ENCODE results near the gene BAZ1B.
"Not testable (repeated sequence)": the region's sequence is repeated elsewhere in the genome, so short reads cannot be mapped to it uniquely, and the experiment has no call there.

Gene BAZ1B

DNA sequence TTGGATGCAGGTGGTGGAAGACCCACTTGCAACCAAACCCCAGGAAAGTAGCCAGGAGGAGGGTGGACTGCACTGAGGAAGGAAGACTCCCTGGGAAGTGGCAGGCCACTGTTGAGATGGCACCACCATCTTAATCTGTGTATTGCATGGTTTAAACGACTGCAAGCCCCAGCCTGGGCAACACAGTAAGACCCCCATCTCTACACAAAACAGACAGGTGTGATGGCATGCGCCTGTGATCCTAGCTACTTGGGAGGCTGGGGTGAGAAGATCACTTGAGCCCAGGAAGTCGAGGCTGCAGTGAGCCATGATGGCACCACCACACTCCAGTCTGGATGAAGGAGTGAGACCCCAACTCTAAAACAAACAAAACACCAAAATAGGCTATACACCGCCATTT, 45.0 kb upstream of the BAZ1B start:
- no peak for DNase-seq (ENCODE audit: low read depth)
- H3K4me3 ChIP-seq (ENCODE audit: control insufficient read depth, low read depth, low read length), result no peak overlapping the region
- TF ChIP-seq, protein P1, sequence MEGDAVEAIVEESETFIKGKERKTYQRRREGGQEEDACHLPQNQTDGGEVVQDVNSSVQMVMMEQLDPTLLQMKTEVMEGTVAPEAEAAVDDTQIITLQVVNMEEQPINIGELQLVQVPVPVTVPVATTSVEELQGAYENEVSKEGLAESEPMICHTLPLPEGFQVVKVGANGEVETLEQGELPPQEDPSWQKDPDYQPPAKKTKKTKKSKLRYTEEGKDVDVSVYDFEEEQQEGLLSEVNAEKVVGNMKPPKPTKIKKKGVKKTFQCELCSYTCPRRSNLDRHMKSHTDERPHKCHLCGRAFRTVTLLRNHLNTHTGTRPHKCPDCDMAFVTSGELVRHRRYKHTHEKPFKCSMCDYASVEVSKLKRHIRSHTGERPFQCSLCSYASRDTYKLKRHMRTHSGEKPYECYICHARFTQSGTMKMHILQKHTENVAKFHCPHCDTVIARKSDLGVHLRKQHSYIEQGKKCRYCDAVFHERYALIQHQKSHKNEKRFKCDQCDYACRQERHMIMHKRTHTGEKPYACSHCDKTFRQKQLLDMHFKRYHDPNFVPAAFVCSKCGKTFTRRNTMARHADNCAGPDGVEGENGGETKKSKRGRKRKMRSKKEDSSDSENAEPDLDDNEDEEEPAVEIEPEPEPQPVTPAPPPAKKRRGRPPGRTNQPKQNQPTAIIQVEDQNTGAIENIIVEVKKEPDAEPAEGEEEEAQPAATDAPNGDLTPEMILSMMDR (IDR thresholded peaks at IDR 0.05; ENCODE audit: control insufficient read depth, insufficient read depth, low read depth, low read length, missing control alignments), result no peak

DNA sequence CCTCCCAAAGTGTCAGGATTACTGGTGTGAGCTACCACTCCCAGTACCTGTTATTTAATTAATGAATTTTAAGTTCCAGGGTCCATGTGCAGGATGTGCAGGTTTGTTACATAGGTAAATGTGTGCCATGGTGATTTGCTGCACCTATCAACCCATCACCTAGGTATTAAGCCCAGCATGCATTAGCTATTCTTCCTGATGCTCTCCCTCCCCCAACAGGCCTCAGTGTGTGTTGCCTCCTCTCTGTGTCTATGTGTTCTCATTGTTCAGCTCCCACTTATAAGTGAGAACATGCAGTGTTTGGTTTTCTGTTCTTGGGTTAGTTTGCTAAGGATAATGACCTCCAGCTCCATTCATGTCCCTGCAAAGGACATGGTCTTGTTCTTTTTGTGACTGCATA, 44.3 kb upstream of the BAZ1B start:
- not testable (repeated sequence) for DNase-seq (ENCODE audit: low read depth); H3K4me3 ChIP-seq (ENCODE audit: control insufficient read depth, low read depth, low read length)

DNA sequence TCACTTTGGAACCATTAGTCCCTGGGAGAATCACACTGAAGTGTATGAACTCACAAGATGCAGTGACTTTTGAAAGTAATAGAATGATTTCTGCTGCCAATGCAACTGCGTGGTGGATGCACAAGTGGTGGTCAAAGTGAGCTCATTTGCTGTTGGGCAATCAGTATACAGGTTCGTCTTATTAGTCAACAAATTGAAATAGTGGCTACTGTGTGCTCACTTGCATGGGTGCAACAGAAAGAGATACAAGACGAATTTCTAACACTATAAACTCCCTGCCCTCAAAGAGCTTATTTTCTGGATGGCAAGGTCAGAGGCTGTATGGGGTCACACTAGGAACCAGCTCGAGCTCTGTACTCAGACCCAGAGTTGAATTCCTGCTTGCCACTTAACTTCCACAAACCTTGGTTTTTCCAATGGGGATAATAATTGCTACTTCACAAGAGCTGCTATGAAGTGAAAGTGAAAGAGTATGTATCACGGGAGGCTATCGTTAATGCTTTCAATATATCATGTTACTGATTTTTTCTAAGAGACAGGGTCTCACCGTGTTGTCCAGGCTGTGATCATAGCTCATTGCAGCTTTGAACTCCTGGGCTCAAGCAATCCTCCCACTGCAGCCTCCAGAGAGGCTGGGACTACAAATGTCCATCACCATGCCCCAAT, 43.7 kb upstream of the BAZ1B start:
- DNase-seq (ENCODE audit: low read depth), result no peak
- H3K4me3 ChIP-seq (ENCODE audit: control insufficient read depth, low read depth, low read length), result no peak overlapping the region
- TF ChIP-seq, protein P1 (IDR thresholded peaks at IDR 0.05; ENCODE audit: control insufficient read depth, insufficient read depth, low read depth, low read length, missing control alignments), result no peak

DNA sequence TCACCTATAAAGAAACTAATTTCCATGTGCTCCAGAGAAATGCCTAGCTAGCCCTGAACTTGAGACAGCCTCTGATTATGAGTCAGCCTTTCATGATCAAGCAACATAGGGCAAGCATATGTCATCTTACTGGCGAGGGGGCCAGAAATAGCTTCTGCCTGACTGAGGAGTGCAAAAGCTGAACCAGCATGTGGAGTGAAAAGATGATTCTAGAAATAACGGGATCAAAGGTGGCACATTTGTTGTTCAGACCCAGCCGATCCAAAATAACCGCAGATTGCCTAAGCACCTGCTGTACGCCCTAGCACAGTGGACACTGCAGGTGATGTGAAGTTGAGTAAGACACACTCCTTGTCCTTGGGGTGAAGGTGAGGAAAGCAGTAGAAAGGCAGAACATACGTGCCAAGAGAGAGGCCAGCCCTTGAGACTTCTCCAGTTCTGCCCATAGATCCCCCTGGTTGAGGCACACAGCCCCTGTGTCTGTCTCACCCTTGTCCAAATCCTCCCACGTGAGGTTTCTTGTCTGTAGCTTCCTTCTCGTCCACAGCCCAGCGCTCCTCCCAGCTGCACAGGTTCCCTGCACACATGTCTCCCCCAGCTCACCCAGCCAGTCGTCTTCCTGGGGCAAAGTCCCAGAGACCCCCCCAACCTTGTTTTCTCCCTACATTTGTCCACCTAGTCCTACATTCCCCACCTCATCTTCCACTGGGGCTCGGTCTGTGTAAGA, 38.2 kb upstream of the BAZ1B start:
- peak; percentile 67 for DNase-seq (ENCODE audit: low read depth)
- no peak overlapping the region for H3K4me3 ChIP-seq (ENCODE audit: control insufficient read depth, low read depth, low read length)
- TF ChIP-seq, protein P1 (IDR thresholded peaks at IDR 0.05; ENCODE audit: control insufficient read depth, insufficient read depth, low read depth, low read length, missing control alignments), result no peak

DNA sequence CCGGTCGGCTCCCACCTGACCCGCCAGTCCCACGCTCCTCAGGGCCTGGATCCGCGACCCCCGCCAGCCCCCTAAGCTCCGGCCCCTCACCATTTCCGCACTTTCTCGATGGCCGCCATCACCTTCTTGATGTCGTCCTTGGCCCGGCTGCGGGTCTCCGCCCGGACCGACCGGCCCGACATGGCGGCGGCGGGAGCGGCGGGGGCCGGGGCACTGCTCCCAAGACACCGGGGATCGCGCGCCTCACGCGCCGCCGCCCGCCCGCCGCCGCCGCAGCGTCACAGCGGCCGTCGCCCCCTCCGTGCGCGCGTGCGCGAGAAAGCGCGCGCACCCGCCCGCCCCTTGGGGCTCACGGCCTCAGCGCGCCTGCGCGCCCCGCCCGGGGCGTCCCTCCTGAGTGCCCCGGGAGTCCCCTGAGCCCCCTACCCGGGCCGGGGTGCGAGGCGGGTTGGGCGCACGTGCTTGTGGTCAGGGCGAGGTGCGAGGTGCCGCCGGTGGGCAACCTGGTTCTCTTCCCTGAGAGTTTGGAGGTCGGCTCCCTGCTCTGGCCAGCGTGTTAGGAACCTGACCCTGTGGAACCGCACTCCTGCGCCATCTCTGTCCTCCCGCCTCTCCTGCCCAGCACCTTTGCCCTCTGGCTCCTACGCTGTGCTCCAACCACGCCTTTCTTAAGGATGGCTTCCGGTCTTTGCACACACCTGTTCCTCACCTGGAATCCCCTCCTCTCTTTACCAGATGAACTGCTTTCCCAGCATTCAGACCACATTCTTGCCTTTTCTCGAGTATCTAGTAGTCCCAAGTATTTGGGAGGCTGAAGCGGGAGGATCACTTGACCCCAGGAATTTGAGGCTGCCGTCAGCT, 35.5 kb upstream of the BAZ1B start, which contains the start of gene BCL7B:
BCL7B (minus strand) TSS at position 294 of the 861 bp plus-strand sequence; CDS start at position 182, 112 bp downstream.
- TF ChIP-seq, protein P1 (IDR thresholded peaks at IDR 0.05; ENCODE audit: control insufficient read depth, insufficient read depth, low read depth, low read length, missing control alignments), result no peak
- no peak for DNase-seq (ENCODE audit: low read depth)
- peak within 1 kb of the TSS; percentile 84 for H3K4me3 ChIP-seq (ENCODE audit: control insufficient read depth, low read depth, low read length)

DNA sequence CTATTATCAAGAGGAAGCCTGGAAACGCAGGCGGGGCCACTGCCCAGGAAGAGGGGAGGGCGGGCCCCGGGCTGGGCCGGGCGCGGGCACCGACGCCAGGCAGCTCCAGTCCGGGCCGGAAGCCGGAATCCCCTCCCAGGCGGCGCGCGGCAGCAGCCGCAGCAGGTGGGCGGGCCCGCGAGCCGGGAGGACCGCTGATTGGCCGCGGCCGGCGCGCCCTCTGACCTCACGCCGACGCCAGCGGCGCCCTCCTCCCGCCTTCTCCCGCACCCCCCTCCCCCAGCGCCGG, 35.0 kb upstream of the BAZ1B start:
- H3K4me3 ChIP-seq (ENCODE audit: control insufficient read depth, low read depth, low read length), result peak overlapping the region; percentile 84
- peak; percentile 68 for DNase-seq (ENCODE audit: low read depth)
- TF ChIP-seq, protein P1 (IDR thresholded peaks at IDR 0.05; ENCODE audit: control insufficient read depth, insufficient read depth, low read depth, low read length, missing control alignments), result no peak

Measured in AG09309 (cell line).